ENCODE measurements around the gene BBX. TPM values are rescaled to one million over a fixed set of nuclear protein-coding genes. Genes with fewer than 3 reads are reported as not detected.

The BBX gene
- total RNA-seq, result 10 to 100 TPM; 19.4 to 80.6 (median 46.5) TPM

DNA sequence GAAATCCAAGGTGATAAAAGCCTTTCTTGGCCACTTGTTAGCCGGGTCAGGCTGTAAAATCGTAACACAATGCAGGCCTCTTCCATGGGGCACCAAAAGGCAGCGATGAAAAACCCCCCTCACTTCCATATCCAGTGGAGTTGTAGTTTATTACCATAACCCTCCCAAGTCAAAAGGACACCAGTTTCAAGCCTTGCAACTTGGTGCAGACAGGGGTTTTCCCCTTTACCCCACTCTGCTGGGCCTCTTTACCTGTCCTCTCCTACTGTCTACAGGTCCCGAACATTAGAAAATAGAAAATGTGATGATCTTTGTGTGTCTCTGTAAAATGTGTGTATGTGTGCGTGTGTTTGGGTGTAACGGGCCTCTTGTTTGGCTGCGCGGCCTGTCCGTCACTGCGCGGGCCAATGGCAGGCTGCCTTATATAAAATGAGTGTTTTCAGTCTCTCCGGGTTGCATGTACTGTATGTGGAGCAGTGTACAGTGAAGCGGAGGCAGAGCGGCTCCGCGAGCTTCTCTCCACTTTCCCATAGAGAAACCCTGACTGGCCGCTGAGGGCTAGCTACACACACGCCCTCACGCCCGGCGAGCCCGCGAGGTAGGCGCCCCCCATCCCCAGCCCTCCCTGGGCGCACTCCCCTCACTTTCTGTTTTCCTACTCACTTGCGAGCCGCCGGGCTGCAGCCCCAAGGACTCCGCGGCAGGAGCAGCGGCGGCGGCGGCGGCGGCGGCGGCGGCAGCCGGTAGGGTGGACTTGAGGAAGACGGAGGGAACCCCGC, at the start of gene BBX:
Gene BBX (plus strand): TSS at position 453 of the 779 bp plus-strand sequence. CDS start 187,499 bp downstream, outside the sequence.
- 0 to 10% (median 0%) methylated on average over 1 to 7 of the region's 42 CpGs; no CpG with 5 or more reads in 3 of the 10 experiments for WGBS, 10 experiments
- H3K4me3 ChIP-seq, result peak within 1 kb of the TSS; percentile 63 to 88 (median 74)
- peaks cover 6 to 9% of the 10 kb centered on the region in 2 donors for H3K4me1 ChIP-seq (replicated peaks in 1 of 2)
- peak; percentile 87 to 94 (median 92) for ATAC-seq (replicated peaks in 6 of 8)
- in situ Hi-C loops (cut with MboI; ENCODE audit: low pct_unique_long_range_greater_than_20kb in 2 of 9, low sequenced_read_pairs in 9 of 9, unreplicated experiment in 9 of 9), result no loop called here
- H3K27ac ChIP-seq, result peak within 1 kb of the TSS; percentile 67 to 77

DNA sequence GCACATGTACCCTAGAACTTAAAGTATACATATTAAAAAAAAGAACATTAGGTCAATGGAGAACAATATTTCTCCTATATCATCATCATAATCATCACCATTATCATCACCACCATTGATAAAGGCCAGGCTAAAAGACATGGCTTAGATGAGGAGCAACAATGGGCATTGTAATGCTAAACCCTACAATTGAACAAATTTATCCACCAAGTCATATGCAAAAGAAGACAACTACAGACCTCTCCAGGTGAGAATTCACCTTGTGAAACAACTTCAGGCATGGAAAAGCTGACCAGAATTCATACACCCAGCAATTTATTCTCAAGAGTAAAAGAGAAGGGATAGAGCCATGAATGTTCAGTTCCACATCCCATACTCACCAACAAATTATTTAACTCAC, 46.3 kb upstream of the BBX start:
- no peaks in the 10 kb centered on the region for H3K4me1 ChIP-seq (replicated peaks in 1 of 2)
- no peak overlapping the region for H3K27ac ChIP-seq
- in situ Hi-C loops (cut with MboI; ENCODE audit: low pct_unique_long_range_greater_than_20kb in 2 of 9, low sequenced_read_pairs in 9 of 9, unreplicated experiment in 9 of 9), result no loop called here
- no peak for ATAC-seq (replicated peaks in 6 of 8)
- no peak overlapping the region for H3K4me3 ChIP-seq

DNA sequence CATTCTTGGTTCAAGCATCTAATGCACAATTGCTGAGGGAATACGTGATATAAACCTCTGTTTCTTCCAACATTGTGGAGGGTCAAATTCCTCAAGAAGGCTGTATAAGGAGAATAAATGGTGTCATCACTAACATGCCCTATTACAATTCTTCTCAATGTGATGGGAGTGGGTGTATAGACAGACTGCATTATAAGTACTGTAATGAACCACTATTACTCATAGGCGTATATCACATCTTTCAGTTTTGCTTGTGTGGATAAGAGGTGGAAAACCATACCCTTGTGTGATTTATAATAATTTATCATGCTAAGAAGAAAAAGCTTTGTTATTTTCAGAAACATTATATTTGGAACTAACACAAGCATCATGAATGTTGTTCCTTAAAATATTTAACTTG, 35.3 kb upstream of the BBX start:
- in situ Hi-C loops (cut with MboI; ENCODE audit: low pct_unique_long_range_greater_than_20kb in 2 of 9, low sequenced_read_pairs in 9 of 9, unreplicated experiment in 9 of 9), result no loop called here
- Histone ChIP-seq H3K27ac (no peak overlapping the region), H3K4me1 (replicated peaks in 1 of 2) (no peaks in the 10 kb centered on the region), H3K4me3 (no peak overlapping the region)
- WGBS, 10 experiments, result 67 to 100% (median 100%) methylated on average over 1 to 2 of the region's 2 CpGs; no CpG with 5 or more reads in 1 of the 10 experiments
- ATAC-seq (replicated peaks in 6 of 8), result peak in 2 of 8 experiments; percentile 6 to 23

DNA sequence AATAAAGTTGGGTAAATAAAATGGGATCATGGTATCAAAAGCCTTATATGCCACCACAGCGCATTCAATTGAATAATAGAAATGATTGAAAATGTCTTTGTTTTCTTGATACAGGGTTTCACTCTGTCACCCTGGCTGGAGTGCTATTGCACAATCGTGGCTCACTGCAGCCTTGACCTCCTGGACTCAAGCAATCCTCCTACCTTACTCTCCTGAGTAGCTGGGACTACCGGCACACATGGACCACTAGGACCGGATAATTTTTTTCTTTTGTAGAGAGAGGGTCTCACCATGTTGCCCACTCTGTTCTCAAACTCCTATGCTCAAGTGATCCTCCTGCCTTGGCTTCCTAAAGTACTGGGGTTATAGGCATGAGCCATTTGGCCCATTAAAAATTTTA, 33.8 kb upstream of the BBX start:
- H3K4me3 ChIP-seq, result no peak overlapping the region
- no peak overlapping the region for H3K27ac ChIP-seq
- in situ Hi-C loops (cut with MboI; ENCODE audit: low pct_unique_long_range_greater_than_20kb in 2 of 9, low sequenced_read_pairs in 9 of 9, unreplicated experiment in 9 of 9), result no loop called here
- 63 to 100% (median 88%) methylated on average over 2 to 4 of the region's 4 CpGs for WGBS, 10 experiments
- no peaks in the 10 kb centered on the region for H3K4me1 ChIP-seq (replicated peaks in 1 of 2)
- no peak for ATAC-seq (replicated peaks in 6 of 8)

DNA sequence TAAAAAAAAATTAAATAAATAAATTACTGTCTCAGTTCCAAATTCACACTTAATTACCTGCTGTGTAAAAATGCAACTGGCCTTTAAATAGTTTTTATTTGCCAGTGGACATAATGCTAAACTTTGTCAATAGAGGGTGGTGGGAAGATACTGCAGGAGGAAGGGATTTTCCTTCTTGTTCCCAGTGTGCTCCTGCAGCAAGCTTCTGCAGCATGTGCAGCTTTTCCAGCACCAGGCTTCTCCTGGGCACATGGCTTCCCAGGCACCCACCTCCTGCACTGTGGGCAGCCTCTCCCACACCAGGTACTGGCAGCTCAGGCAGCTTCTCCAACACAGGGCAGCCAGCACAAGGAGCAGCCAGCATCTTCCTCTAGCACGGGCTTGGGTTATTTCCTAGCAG, 29.6 kb upstream of the BBX start:
- Histone ChIP-seq H3K4me1 (replicated peaks in 1 of 2) (no peaks in the 10 kb centered on the region), H3K4me3 (no peak overlapping the region), H3K27ac (no peak overlapping the region)
- no peak for ATAC-seq (replicated peaks in 6 of 8)
- in situ Hi-C loops (cut with MboI; ENCODE audit: low pct_unique_long_range_greater_than_20kb in 2 of 9, low sequenced_read_pairs in 9 of 9, unreplicated experiment in 9 of 9), result no loop called here
- 0 to 100% (median 85%) methylated on average over 1 of the region's 1 CpG; no CpG with 5 or more reads in 6 of the 10 experiments for WGBS, 10 experiments

DNA sequence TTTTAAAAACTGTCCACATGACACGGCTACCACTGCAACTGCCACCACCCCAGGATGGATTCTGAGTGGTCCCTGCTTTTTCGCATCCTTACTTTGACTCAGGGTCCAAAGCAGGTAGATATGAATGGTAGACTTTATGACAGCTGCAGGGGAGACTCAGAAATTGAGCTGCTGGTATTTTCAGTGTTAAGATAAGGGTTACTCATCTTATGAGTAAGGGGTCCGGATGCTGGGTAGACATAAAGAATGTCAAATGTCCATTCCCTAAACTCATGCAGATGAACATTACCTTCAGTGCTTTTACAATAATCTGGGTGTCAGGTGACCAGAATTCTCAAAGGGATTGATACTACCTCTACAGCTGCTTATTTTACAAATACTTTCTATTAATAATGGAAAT, 25.9 kb upstream of the BBX start:
- in situ Hi-C loops (cut with MboI; ENCODE audit: low pct_unique_long_range_greater_than_20kb in 2 of 9, low sequenced_read_pairs in 9 of 9, unreplicated experiment in 9 of 9), result no loop called here
- no peak for ATAC-seq (replicated peaks in 6 of 8)
- no peak overlapping the region for H3K27ac ChIP-seq
- WGBS, 10 experiments, result 0 to 100% (median 97%) methylated on average over 1 to 3 of the region's 3 CpGs; no CpG with 5 or more reads in 4 of the 10 experiments
- no peaks in the 10 kb centered on the region for H3K4me1 ChIP-seq (replicated peaks in 1 of 2)
- H3K4me3 ChIP-seq, result no peak overlapping the region

DNA sequence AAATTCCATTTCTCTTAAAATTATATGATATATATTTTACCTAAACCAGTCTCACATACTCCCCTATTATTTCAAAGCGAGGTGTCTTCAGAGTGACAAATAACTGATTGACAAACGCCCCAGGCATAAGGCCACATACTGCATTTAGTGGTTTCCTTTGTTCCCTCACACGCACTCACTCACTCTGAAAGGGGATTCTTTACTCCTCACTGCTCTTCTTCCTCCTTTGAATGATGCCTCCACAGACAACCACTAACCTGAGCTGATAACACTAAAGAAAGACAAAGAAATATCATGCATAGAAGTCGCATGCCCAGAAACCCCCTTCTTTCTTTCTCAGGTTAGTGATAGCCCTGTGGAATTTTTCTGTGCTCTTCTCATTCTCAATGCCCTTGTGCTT, 24.1 kb upstream of the BBX start:
- no peak overlapping the region for H3K4me3 ChIP-seq
- 30 to 88% (median 72%) methylated on average over 2 to 4 of the region's 4 CpGs; no CpG with 5 or more reads in 1 of the 10 experiments for WGBS, 10 experiments
- in situ Hi-C loops (cut with MboI; ENCODE audit: low pct_unique_long_range_greater_than_20kb in 2 of 9, low sequenced_read_pairs in 9 of 9, unreplicated experiment in 9 of 9), result no loop called here
- H3K27ac ChIP-seq, result no peak overlapping the region
- no peak for ATAC-seq (replicated peaks in 6 of 8)
- H3K4me1 ChIP-seq (replicated peaks in 1 of 2), result no peaks in the 10 kb centered on the region

DNA sequence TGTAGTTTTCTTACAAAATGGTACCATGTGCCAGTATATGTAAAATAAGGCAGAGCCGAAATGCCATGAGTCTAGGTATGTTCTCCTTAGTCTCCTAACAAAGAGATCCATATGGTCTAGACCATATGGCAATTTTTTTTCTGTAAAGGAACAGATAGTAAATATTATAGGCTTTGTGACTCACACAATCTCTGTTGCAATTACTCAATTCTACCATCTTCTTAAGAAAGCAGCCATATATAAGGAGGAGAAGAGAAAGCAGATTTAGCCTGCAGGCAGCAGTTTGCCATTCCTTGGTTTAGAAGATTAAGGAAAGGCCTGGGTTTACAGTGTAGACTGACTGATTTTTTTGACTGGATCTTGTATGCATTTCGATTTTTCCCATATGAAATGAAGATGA, 16.3 kb upstream of the BBX start:
- H3K4me1 ChIP-seq (replicated peaks in 1 of 2), result no peaks in the 10 kb centered on the region
- no peak overlapping the region for H3K27ac ChIP-seq
- no peak overlapping the region for H3K4me3 ChIP-seq
- 17 to 86% (median 43%) methylated on average over 1 to 2 of the region's 2 CpGs; no CpG with 5 or more reads in 1 of the 10 experiments for WGBS, 10 experiments
- in situ Hi-C loops (cut with MboI; ENCODE audit: low pct_unique_long_range_greater_than_20kb in 2 of 9, low sequenced_read_pairs in 9 of 9, unreplicated experiment in 9 of 9), result no loop called here
- no peak for ATAC-seq (replicated peaks in 6 of 8)

DNA sequence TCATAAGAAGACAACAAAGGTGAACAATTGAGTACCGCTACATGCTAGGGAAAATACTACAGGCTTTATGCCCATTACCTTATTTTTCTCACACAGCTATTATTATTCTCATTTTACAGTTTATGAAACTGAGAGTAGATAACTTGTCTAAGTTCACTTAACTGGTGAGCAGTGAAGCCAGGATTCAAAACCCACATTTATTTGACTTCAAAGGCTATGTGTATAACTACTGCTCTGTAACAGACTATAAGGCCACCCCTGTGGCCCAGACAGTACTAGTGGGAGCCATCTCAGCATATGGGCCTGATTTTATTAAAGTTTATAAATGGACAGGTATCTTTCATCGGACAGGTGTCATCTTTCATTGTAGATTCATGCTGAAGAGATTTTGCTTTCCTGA, 14.4 kb upstream of the BBX start:
- no peaks in the 10 kb centered on the region for H3K4me1 ChIP-seq (replicated peaks in 1 of 2)
- ATAC-seq (replicated peaks in 6 of 8), result no peak
- in situ Hi-C loops (cut with MboI; ENCODE audit: low pct_unique_long_range_greater_than_20kb in 2 of 9, low sequenced_read_pairs in 9 of 9, unreplicated experiment in 9 of 9), result no loop called here
- 50 to 100% (median 94%) methylated on average over 1 to 2 of the region's 2 CpGs; no CpG with 5 or more reads in 1 of the 10 experiments for WGBS, 10 experiments
- H3K27ac ChIP-seq, result no peak overlapping the region
- no peak overlapping the region for H3K4me3 ChIP-seq

DNA sequence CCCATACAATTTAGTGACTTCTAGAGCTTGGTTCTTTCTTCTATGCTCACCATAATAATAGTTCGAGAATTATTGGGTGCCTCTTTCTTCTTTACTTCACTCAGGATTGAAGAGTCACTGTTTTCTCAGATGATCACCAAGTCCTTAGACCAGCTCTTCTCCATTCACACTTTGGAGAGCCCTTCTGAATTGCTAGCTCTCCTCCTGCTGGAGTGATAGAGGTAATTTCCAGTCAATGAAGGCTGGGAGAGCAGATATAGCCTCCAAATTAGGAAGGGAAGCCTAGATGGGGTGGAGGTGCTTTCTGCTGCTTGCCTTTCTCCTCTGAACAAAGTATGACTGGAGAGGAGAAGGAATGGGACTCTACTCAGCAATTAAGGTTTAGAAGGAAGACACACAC, 10.7 kb upstream of the BBX start:
- no peak overlapping the region for H3K27ac ChIP-seq
- ATAC-seq (replicated peaks in 6 of 8), result peak in 3 of 8 experiments; percentile 34 to 54 (median 39)
- in situ Hi-C loops (cut with MboI; ENCODE audit: low pct_unique_long_range_greater_than_20kb in 2 of 9, low sequenced_read_pairs in 9 of 9, unreplicated experiment in 9 of 9), result no loop called here
- no peak overlapping the region for H3K4me3 ChIP-seq
- 0 to 100% (median 69%) methylated on average over 1 of the region's 1 CpG; no CpG with 5 or more reads in 4 of the 10 experiments for WGBS, 10 experiments
- H3K4me1 ChIP-seq (replicated peaks in 1 of 2), result no peaks in the 10 kb centered on the region

DNA sequence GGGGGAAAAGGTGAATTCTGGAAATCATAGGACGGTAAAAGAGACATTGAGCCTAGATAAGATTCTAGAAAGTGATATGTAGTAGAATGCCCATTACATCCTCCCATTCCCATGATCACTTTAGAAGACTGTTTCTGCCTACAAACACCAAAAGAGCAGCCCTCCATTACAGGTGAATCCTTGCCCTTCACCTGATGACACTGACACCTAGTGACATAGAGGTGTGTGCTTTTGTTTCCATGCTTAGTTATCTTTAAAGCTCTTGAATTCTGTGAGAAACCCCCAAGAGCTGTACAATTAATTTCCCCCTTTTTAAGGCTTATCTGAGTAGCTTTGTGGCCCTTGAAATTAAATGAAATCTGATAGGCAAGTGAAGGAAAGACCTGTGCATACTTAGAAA, 8.3 kb upstream of the BBX start:
- WGBS, 10 experiments, result 60 to 100% (median 86%) methylated on average over 1 of the region's 1 CpG; no CpG with 5 or more reads in 1 of the 10 experiments
- ATAC-seq (replicated peaks in 6 of 8), result no peak
- in situ Hi-C loops (cut with MboI; ENCODE audit: low pct_unique_long_range_greater_than_20kb in 2 of 9, low sequenced_read_pairs in 9 of 9, unreplicated experiment in 9 of 9), result no loop called here
- H3K4me1 ChIP-seq (replicated peaks in 1 of 2), result peaks cover 3 to 4% of the 10 kb centered on the region in 2 donors
- H3K4me3 ChIP-seq, result no peak overlapping the region
- no peak overlapping the region for H3K27ac ChIP-seq

DNA sequence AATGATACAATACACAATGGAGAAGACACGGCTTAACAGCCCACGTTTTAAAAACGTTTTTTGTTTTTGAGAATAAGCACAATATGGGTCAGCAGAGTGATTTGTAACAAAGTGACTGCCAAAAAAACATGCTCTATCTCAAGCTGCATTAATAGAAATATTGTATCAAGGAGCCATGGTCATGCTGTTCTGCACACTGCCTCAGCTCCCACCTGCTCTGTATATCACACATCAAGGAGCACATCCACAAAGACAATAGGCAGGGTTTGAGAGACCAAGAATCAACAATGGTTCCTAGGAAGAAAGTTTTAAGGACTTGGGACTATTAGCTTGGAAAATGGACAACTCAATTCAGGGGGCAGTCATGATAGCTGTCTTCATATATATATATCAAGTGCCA, 6.3 kb upstream of the BBX start:
- Histone ChIP-seq H3K4me1 (replicated peaks in 1 of 2) (peaks cover 3 to 4% of the 10 kb centered on the region in 2 donors), H3K27ac (no peak overlapping the region), H3K4me3 (no peak overlapping the region)
- 30 to 75% (median 50%) methylated on average over 2 to 3 of the region's 3 CpGs; no CpG with 5 or more reads in 5 of the 10 experiments for whole genome bisulfite sequencing, 10 experiments
- in situ Hi-C loops (cut with MboI; ENCODE audit: low pct_unique_long_range_greater_than_20kb in 2 of 9, low sequenced_read_pairs in 9 of 9, unreplicated experiment in 9 of 9), result no loop called here
- no peak for ATAC-seq (replicated peaks in 6 of 8)

DNA sequence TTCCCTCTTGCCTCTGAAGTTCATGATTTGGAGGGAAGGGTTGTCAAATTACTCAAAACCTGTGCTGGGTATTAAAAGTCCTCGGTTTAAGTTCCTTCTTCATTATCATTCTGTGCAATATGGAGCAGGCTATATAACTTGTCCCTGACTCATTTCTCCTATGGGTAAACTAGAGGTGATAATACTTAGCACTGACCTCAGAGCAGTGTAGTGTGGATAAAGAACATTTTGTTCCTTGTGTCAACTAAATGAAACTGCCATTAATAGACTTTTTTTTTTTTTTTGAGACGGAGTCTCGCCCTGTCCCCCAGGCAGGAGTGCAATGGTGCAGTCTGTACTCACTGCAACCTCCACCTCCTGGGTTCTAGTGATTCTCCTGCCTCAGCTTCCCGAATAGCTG, 2.2 kb upstream of the BBX start:
- in situ Hi-C loops (cut with MboI; ENCODE audit: low pct_unique_long_range_greater_than_20kb in 2 of 9, low sequenced_read_pairs in 9 of 9, unreplicated experiment in 9 of 9), result no loop called here
- WGBS, 10 experiments, result 82 to 100% (median 92%) methylated on average over 2 to 4 of the region's 4 CpGs; no CpG with 5 or more reads in 2 of the 10 experiments

More for the DNA sequence above, 2.2 kb upstream of the BBX start:
- Histone ChIP-seq H3K27ac (no peak overlapping the region), H3K4me1 (replicated peaks in 1 of 2) (peaks cover 3 to 4% of the 10 kb centered on the region in 2 donors), H3K4me3 (no peak overlapping the region)
- no peak for ATAC-seq (replicated peaks in 6 of 8)
